Measurements from ENCODE around the gene MED25. TPM values are rescaled to one million over a fixed set of nuclear protein-coding genes. Genes with fewer than 3 reads are reported as not detected.

The MED25 gene
- total and polyA plus RNA-seq, 2 donors (not counting 1 experiment from before 2014, with no cell fraction given): 11.2 to 20.2 TPM

- no peak for TF ChIP-seq EZH2 (IDR thresholded peaks at IDR 0.05; ENCODE audit: low read length, missing control alignments)
- TF ChIP-seq CTCF (conservative IDR thresholded peaks at IDR 0.05 in 1 of 2, IDR thresholded peaks at IDR 0.05 in 1 of 2; ENCODE audit: low read depth in 1 of 2, low read length in 2 of 2): no peak
- peaks cover 10% of the 10 kb centered on the region for H3K4me1 ChIP-seq (ENCODE audit: control insufficient read depth, extremely low read depth, insufficient read depth, low read length)
- peak overlapping the region; percentile 60 to 94 (median 74) for H3K4me3 ChIP-seq (replicated peaks in 1 of 4; ENCODE audit: control extremely low read depth in 1 of 4, insufficient read depth in 1 of 4, low read depth in 3 of 4, low read length in 4 of 4)
- H3K9ac ChIP-seq (ENCODE audit: insufficient read depth, low read length): peak overlapping the region; percentile 94
- H3K79me2 ChIP-seq (ENCODE audit: control insufficient read depth, insufficient read depth, low read length): peaks cover 25% of the 10 kb centered on the region
- H2AFZ ChIP-seq (ENCODE audit: low read length): no peak overlapping the region
- peak overlapping the region; percentile 100 for H3K4me2 ChIP-seq (ENCODE audit: extremely low read depth, insufficient read depth, low read length)
- peaks cover 9% of the 10 kb centered on the region for H3K36me3 ChIP-seq (ENCODE audit: control insufficient read depth, insufficient read depth, low read length)
- DNase-seq (ENCODE audit: low read depth in 2 of 2): peak in 1 of 2 donors; percentile 55
- no peak overlapping the region for H3K27ac ChIP-seq (ENCODE audit: insufficient read depth, low read length)
- no peaks in the 10 kb centered on the region for H3K27me3 ChIP-seq (ENCODE audit: control insufficient read depth, insufficient read depth, low read length)
- H3K9me3 ChIP-seq (ENCODE audit: control insufficient read depth, insufficient read depth, low read depth, low read length): no peaks in the 10 kb centered on the region
- peaks cover 2% of the 10 kb centered on the region for H4K20me1 ChIP-seq (ENCODE audit: control insufficient read depth, extremely low read depth, insufficient read depth, low read length)
These were observed 33.6 kb downstream of the MED25 start for GRCh38 chr19:49851456-49852259.

GRCh38 chr19:49852631-49853126 is 34.6 kb downstream of the MED25 start:
- Histone ChIP-seq H3K27ac (ENCODE audit: insufficient read depth, low read length) (no peak overlapping the region), H3K4me3 (replicated peaks in 1 of 4; ENCODE audit: control extremely low read depth in 1 of 4, insufficient read depth in 1 of 4, low read depth in 3 of 4, low read length in 4 of 4) (peak overlapping the region; percentile 60 to 94 (median 74)), H3K79me2 (ENCODE audit: control insufficient read depth, insufficient read depth, low read length) (peaks cover 25% of the 10 kb centered on the region), H3K27me3 (ENCODE audit: control insufficient read depth, insufficient read depth, low read length) (no peaks in the 10 kb centered on the region), H4K20me1 (ENCODE audit: control insufficient read depth, extremely low read depth, insufficient read depth, low read length) (peaks cover 2% of the 10 kb centered on the region), H3K9me3 (ENCODE audit: control insufficient read depth, insufficient read depth, low read depth, low read length) (no peaks in the 10 kb centered on the region), H3K4me1 (ENCODE audit: control insufficient read depth, extremely low read depth, insufficient read depth, low read length) (peaks cover 10% of the 10 kb centered on the region), H3K36me3 (ENCODE audit: control insufficient read depth, insufficient read depth, low read length) (peaks cover 15% of the 10 kb centered on the region), H2AFZ (ENCODE audit: low read length) (no peak overlapping the region), H3K9ac (ENCODE audit: insufficient read depth, low read length) (no peak overlapping the region), H3K4me2 (ENCODE audit: extremely low read depth, insufficient read depth, low read length) (peak overlapping the region; percentile 100)
- TF ChIP-seq EZH2 (IDR thresholded peaks at IDR 0.05; ENCODE audit: low read length, missing control alignments): no peak
- no peak for TF ChIP-seq CTCF (conservative IDR thresholded peaks at IDR 0.05 in 1 of 2, IDR thresholded peaks at IDR 0.05 in 1 of 2; ENCODE audit: low read depth in 1 of 2, low read length in 2 of 2)
- no peak for DNase-seq (ENCODE audit: low read depth in 2 of 2)

GRCh38 chr19:49853852-49854377 is 35.8 kb downstream of the MED25 start:
- TF ChIP-seq EZH2 (IDR thresholded peaks at IDR 0.05; ENCODE audit: low read length, missing control alignments) (no peak), CTCF (conservative IDR thresholded peaks at IDR 0.05 in 1 of 2, IDR thresholded peaks at IDR 0.05 in 1 of 2; ENCODE audit: low read depth in 1 of 2, low read length in 2 of 2) (no peak)
- Histone ChIP-seq H3K27ac (ENCODE audit: insufficient read depth, low read length) (no peak overlapping the region), H4K20me1 (ENCODE audit: control insufficient read depth, extremely low read depth, insufficient read depth, low read length) (peaks cover 2% of the 10 kb centered on the region), H3K27me3 (ENCODE audit: control insufficient read depth, insufficient read depth, low read length) (no peaks in the 10 kb centered on the region), H3K4me1 (ENCODE audit: control insufficient read depth, extremely low read depth, insufficient read depth, low read length) (peaks cover 11% of the 10 kb centered on the region), H2AFZ (ENCODE audit: low read length) (no peak overlapping the region), H3K9ac (ENCODE audit: insufficient read depth, low read length) (no peak overlapping the region), H3K4me2 (ENCODE audit: extremely low read depth, insufficient read depth, low read length) (no peak overlapping the region), H3K36me3 (ENCODE audit: control insufficient read depth, insufficient read depth, low read length) (peaks cover 26% of the 10 kb centered on the region), H3K4me3 (replicated peaks in 1 of 4; ENCODE audit: control extremely low read depth in 1 of 4, insufficient read depth in 1 of 4, low read depth in 3 of 4, low read length in 4 of 4) (no peak overlapping the region), H3K79me2 (ENCODE audit: control insufficient read depth, insufficient read depth, low read length) (peaks cover 25% of the 10 kb centered on the region), H3K9me3 (ENCODE audit: control insufficient read depth, insufficient read depth, low read depth, low read length) (no peaks in the 10 kb centered on the region)
- no peak for DNase-seq (ENCODE audit: low read depth in 2 of 2)

All from fibroblast of lung (primary cell).